GM06990 (cell line): ENCODE results near the gene RHOBTB1.

Source experiments
- DNase-seq: peaks from one replicate; pipeline ENCODE4 v3.0.0-alpha.2; 2011; ENCODE audit not compliant: insufficient read length; ENCODE audit errors: extremely low read depth
- H3K27me3 ChIP-seq: replicated peaks from 2 replicates; pipeline ENCODE4 v1.6.0; 2011; ENCODE audit warnings: low read length; ENCODE audit not compliant: control insufficient read depth, insufficient read depth
- H3K36me3 ChIP-seq: 2 replicates; pipeline ENCODE4 v1.5.1; 2011; ENCODE audit warnings: low read length; ENCODE audit not compliant: control insufficient read depth, insufficient read depth
- H3K4me3 ChIP-seq: replicated peaks from 2 replicates; pipeline ENCODE4 v1.5.1; 2011; ENCODE audit warnings: low read depth, mild to moderate bottlenecking, control low read depth, low read length
- CTCF ChIP-seq: IDR thresholded peaks from 2 replicates; pipeline ENCODE4 v1.5.1; 2011; ENCODE audit warnings: low read length, control low read depth, mild to moderate bottlenecking, inconsistent platforms; ENCODE audit not compliant: insufficient read depth, poor library complexity, severe bottlenecking

Gene RHOBTB1

GRCh38 chr10:60827791-60828488 is 116.0 kb downstream of the RHOBTB1 start:
- no peak for DNase-seq
- no peaks in the 10 kb centered on the region for H3K36me3 ChIP-seq
- H3K27me3 ChIP-seq = no peaks in the 10 kb centered on the region
- H3K4me3 ChIP-seq = no peak overlapping the region
- TF ChIP-seq CTCF = no peak

DNA sequence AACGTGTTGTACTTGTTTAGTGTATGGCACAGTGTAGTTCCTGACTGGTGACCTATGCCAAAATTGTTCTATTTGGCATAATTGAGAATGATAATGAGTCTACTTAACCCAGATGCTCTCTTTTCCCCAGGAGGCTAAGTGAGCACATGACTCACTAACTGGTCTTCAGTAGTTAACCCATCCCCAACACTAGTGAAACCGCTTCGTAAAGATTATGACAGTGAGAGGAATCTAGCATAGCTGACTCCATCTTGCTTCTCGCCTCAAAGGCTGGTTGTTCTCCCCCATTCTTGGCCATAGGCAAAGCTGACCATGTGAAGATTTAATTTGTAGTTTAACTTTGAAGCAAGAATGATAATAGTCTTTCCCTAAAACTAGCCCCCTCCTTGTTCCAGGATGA is 118.5 kb downstream of the RHOBTB1 start:
- Histone ChIP-seq H3K4me3 (no peak overlapping the region), H3K27me3 (no peaks in the 10 kb centered on the region), H3K36me3 (no peaks in the 10 kb centered on the region)
- no peak for DNase-seq
- TF ChIP-seq CTCF = no peak

DNA sequence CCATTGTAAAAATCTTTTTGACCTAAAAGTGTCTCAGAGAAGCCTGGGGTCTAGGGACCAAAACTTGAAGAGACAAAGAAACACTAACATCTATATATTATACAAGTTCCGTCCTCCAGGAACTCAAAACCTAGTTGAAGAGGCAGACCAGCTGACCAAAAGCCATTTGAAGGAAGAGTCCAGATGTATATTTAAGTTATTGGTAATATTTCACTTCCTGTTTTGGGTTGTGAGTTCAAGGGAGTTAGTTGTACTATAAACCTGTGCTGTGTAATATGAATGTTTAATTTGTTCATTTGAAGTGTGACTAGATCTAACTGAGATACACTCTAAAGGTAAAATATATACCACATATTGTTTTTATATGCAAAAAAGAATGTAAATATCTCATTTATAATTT is 120.7 kb downstream of the RHOBTB1 start:
- Histone ChIP-seq H3K4me3 (no peak overlapping the region), H3K36me3 (no peaks in the 10 kb centered on the region), H3K27me3 (no peaks in the 10 kb centered on the region)
- no peak for DNase-seq
- no peak for TF ChIP-seq CTCF

DNA sequence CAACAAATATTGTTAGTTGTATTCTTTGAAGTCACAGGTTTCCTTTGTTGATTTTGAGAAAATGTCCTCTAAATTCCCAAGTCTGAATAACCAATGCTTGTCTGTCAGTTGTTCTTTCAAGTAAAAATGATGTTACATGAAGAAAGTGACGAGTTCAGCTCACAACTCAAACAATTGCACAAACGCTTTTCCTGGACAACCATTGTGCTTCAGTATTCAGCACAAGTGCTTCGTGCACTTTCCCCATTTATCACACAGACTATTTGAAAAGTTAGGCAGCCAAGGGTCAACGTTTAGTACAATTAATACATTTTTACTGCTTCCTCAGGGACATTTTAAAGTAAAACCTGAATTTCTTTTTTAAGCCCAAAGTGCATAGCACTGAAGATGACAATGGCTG is 121.2 kb downstream of the RHOBTB1 start:
- H3K36me3 ChIP-seq = no peaks in the 10 kb centered on the region
- no peaks in the 10 kb centered on the region for H3K27me3 ChIP-seq
- DNase-seq = no peak
- no peak for TF ChIP-seq CTCF
- no peak overlapping the region for H3K4me3 ChIP-seq

GRCh38 chr10:60821656-60822055 is 122.3 kb downstream of the RHOBTB1 start:
- no peaks in the 10 kb centered on the region for H3K27me3 ChIP-seq
- TF ChIP-seq CTCF = no peak
- no peaks in the 10 kb centered on the region for H3K36me3 ChIP-seq
- no peak overlapping the region for H3K4me3 ChIP-seq
- no peak for DNase-seq

- Histone ChIP-seq H3K36me3 (no peaks in the 10 kb centered on the region), H3K4me3 (no peak overlapping the region), H3K27me3 (no peaks in the 10 kb centered on the region)
- TF ChIP-seq CTCF = peak; percentile 60
- DNase-seq = peak; percentile 27
Measured at GRCh38 chr10:60820093-60820754, 123.8 kb downstream of the RHOBTB1 start.
